H1 (cell line): ENCODE measurements around the gene RAB31. TPM values are rescaled to one million over a fixed set of nuclear protein-coding genes. Genes with fewer than 3 reads are reported as not detected.

Source experiments
- CTCF ChIA-PET: fragments of 300-600 bp; sonication (Branson Sonifier 250); formaldehyde crosslinking; loops from one replicate; lab custom pipeline; 2021; ENCODE audit not compliant: partially characterized antibody; lab: Charles Lee
- POLR2A ChIA-PET: fragments of 300-600 bp; sonication (Branson Sonifier 250); formaldehyde crosslinking; loops from one replicate; lab custom pipeline; 2021; ENCODE audit warnings: inconsistent platforms; ENCODE audit not compliant: partially characterized antibody; lab: Charles Lee
- DNase-seq, 2 experiments: peaks; one replicate each; pipeline versions ENCODE4 v3.0.0 to v3.0.0-alpha.2; 2010 to 2022; ENCODE audit warnings: low spot score in 2 of 2, low read depth in 1 of 2, mixed read lengths in 1 of 2
- FAIRE-seq: peaks from 2 replicates; lab custom pipeline; 2011; peaks lifted over from hg19 to GRCh38; lab: Jason Lieb, UNC
- H2AFZ ChIP-seq: 2 replicates; pipeline ENCODE4 v1.8.1; 2012; ENCODE audit warnings: low read length, inconsistent platforms
- H2AK5ac ChIP-seq: 2 replicates; pipeline ENCODE4 v1.6.1; 2013; ENCODE audit warnings: low read depth, low read length
- H2BK120ac ChIP-seq: replicated peaks from 2 replicates; pipeline ENCODE3; 2013; ENCODE audit warnings: low read depth, low read length, inconsistent platforms
- H2BK12ac ChIP-seq: 2 replicates; pipeline ENCODE4 v1.6.1; 2013; ENCODE audit warnings: low read depth, low read length
- H2BK15ac ChIP-seq: 2 replicates; pipeline ENCODE4 v1.6.1; 2013; ENCODE audit warnings: low read length
- H2BK20ac ChIP-seq: 2 replicates; pipeline ENCODE4 v1.6.1; 2013; ENCODE audit warnings: low read length
- H2BK5ac ChIP-seq: 2 replicates; pipeline ENCODE4 v1.6.1; 2013; ENCODE audit warnings: low read depth, low read length
- H3K14ac ChIP-seq: 2 replicates; pipeline ENCODE4 v1.6.1; 2013; ENCODE audit warnings: inconsistent platforms; ENCODE audit not compliant: insufficient read length
- H3K18ac ChIP-seq: 2 replicates; pipeline ENCODE4 v1.6.1; 2013; ENCODE audit warnings: low read length; ENCODE audit errors: extremely low read depth
- H3K23ac ChIP-seq: 2 replicates; pipeline ENCODE4 v1.6.1; 2013; ENCODE audit warnings: inconsistent platforms; ENCODE audit not compliant: insufficient read length
- H3K23me2 ChIP-seq: 2 replicates; pipeline ENCODE4 v1.6.1; 2013; ENCODE audit warnings: low read depth, low read length
- H3K27ac ChIP-seq: 2 replicates; pipeline ENCODE4 v1.6.1; 2011; ENCODE audit warnings: low read depth, low read length, inconsistent platforms
- H3K27me3 ChIP-seq, 4 experiments: replicated peaks in 1 of 4; 1 replicate in 1 of 4; 2 replicates in 3 of 4; pipeline versions ENCODE4 v1.6.1 to v1.8.1; 2011 to 2013; ENCODE audit warnings: low read length in 3 of 4, mild to moderate bottlenecking in 3 of 4, inconsistent platforms in 2 of 4, mixed read lengths in 2 of 4, moderate library complexity in 1 of 4; ENCODE audit not compliant: control insufficient read depth in 3 of 4, insufficient read depth in 3 of 4; ENCODE audit errors: extremely low read depth in 1 of 4
- H3K36me3 ChIP-seq, 4 experiments: 2 replicates each; pipeline versions ENCODE4 v1.6.1 to v1.8.1; 2011 to 2013; ENCODE audit warnings: mild to moderate bottlenecking in 4 of 4, low read length in 3 of 4, moderate library complexity in 2 of 4, control low read depth in 1 of 4, inconsistent platforms in 1 of 4; ENCODE audit not compliant: insufficient read depth in 4 of 4, control insufficient read depth in 2 of 4
- H3K4ac ChIP-seq: replicated peaks from 2 replicates; pipeline ENCODE3; 2013; ENCODE audit warnings: low read length, low read depth, mixed read lengths, inconsistent platforms; ENCODE audit not compliant: insufficient read length
- H3K4me1 ChIP-seq, 4 experiments: replicated peaks in 1 of 4; 1 replicate in 1 of 4; 2 replicates in 3 of 4; pipeline versions ENCODE4 v1.6.1 to v1.8.1; 2011 to 2013; ENCODE audit warnings: low read length in 3 of 4, inconsistent platforms in 2 of 4, mixed read lengths in 1 of 4; ENCODE audit not compliant: insufficient read depth in 4 of 4, control insufficient read depth in 3 of 4
- H3K4me2 ChIP-seq, 2 experiments: 2 replicates each; pipeline versions ENCODE4 v1.6.1 to v1.8.1; 2011 to 2013; ENCODE audit warnings: low read depth in 2 of 2, low read length in 2 of 2, control low read depth in 1 of 2, inconsistent platforms in 1 of 2, mild to moderate bottlenecking in 1 of 2; ENCODE audit not compliant: insufficient read depth in 1 of 2
- H3K4me3 ChIP-seq, 4 experiments: fragments of 200-600, 300-600 bp in 1 of 4; sonication (generic), shearing (Covaris generic), sonication (Bioruptor Twin) in 1 of 4; 2 replicates each; pipeline versions ENCODE4 v1.5.1 to v1.8.1; 2011 to 2016; ENCODE audit warnings: low read length in 4 of 4, low read depth in 3 of 4, control low read depth in 2 of 4, inconsistent platforms in 2 of 4, mild to moderate bottlenecking in 2 of 4, mixed read lengths in 1 of 4, moderate library complexity in 1 of 4; ENCODE audit not compliant: insufficient read depth in 2 of 4; ENCODE audit errors: extremely low read depth in 1 of 4
- H3K56ac ChIP-seq: replicated peaks from 2 replicates; pipeline ENCODE3; 2013; ENCODE audit warnings: low read depth, mild to moderate bottlenecking, mixed read lengths, low read length, inconsistent platforms; ENCODE audit not compliant: insufficient read length
- H3K79me1 ChIP-seq: 2 replicates; pipeline ENCODE4 v1.6.1; 2013; ENCODE audit warnings: low read depth, low read length, control low read depth
- H3K79me2 ChIP-seq, 2 experiments: 2 replicates each; pipeline versions ENCODE4 v1.6.1 to v1.8.1; 2012 to 2013; ENCODE audit warnings: low read length in 2 of 2, mild to moderate bottlenecking in 2 of 2, inconsistent platforms in 1 of 2; ENCODE audit not compliant: insufficient read depth in 2 of 2, control insufficient read depth in 1 of 2
- H3K9ac ChIP-seq, 4 experiments: replicated peaks in 1 of 4; 1 replicate in 1 of 4; 2 replicates in 3 of 4; pipeline versions ENCODE4 v1.6.1 to v1.8.1; 2011 to 2013; ENCODE audit warnings: low read depth in 3 of 4, low read length in 3 of 4, control low read depth in 2 of 4, mild to moderate bottlenecking in 2 of 4, moderate library complexity in 2 of 4, inconsistent platforms in 1 of 4; ENCODE audit errors: extremely low read depth in 1 of 4
- H3K9me3 ChIP-seq, 2 experiments: 2 replicates each; pipeline versions ENCODE4 v1.6.1 to v1.8.1; 2012 to 2013; ENCODE audit warnings: mild to moderate bottlenecking in 2 of 2, moderate library complexity in 2 of 2, control low read depth in 1 of 2, inconsistent platforms in 1 of 2, low read depth in 1 of 2, low read length in 1 of 2, mixed read lengths in 1 of 2; ENCODE audit not compliant: insufficient read depth in 2 of 2
- H4K20me1 ChIP-seq, 2 experiments: replicated peaks in 1 of 2; 2 replicates each; pipeline versions ENCODE3 to v1.8.1; 2011 to 2013; ENCODE audit warnings: inconsistent platforms in 2 of 2, low read length in 2 of 2, mild to moderate bottlenecking in 1 of 2; ENCODE audit not compliant: insufficient read depth in 2 of 2, control insufficient read depth in 1 of 2
- H4K5ac ChIP-seq: 2 replicates; pipeline ENCODE4 v1.6.1; 2013; ENCODE audit warnings: low read length, low read depth, mixed read lengths, inconsistent platforms; ENCODE audit not compliant: insufficient read length
- H4K8ac ChIP-seq: 2 replicates; pipeline ENCODE4 v1.8.0; 2013; ENCODE audit warnings: mild to moderate bottlenecking, moderate library complexity, low read length, inconsistent platforms; ENCODE audit not compliant: insufficient read depth; ENCODE audit errors: extremely low read depth
- H4K91ac ChIP-seq: replicated peaks from 2 replicates; pipeline ENCODE3; 2013; ENCODE audit warnings: low read length, mixed read lengths, inconsistent platforms; ENCODE audit not compliant: insufficient read length
- BRCA1 ChIP-seq: IDR thresholded peaks from 2 replicates; pipeline ENCODE4 v1.6.1; 2012; ENCODE audit warnings: low read depth, low read length, improper control_type of control experiment
- CREB1 ChIP-seq: IDR thresholded peaks from 2 replicates; pipeline ENCODE4 v1.6.1; 2012; ENCODE audit warnings: inconsistent platforms
- NANOG ChIP-seq: IDR thresholded peaks from 2 replicates; pipeline ENCODE4 v1.6.1; 2011; ENCODE audit warnings: low read length, low read depth, mild to moderate bottlenecking, inconsistent platforms; ENCODE audit not compliant: insufficient read depth, poor library complexity, severe bottlenecking
- SIRT6 ChIP-seq: IDR thresholded peaks from one replicate; pipeline ENCODE4 v1.7.1; 2012; ENCODE audit warnings: low read length, inconsistent platforms
- SP4 ChIP-seq: IDR thresholded peaks from 2 replicates; pipeline ENCODE4 v1.6.1; 2012; ENCODE audit warnings: low read length, inconsistent platforms
- TEAD4 ChIP-seq: IDR thresholded peaks from 2 replicates; pipeline ENCODE4 v1.6.1; 2012; ENCODE audit warnings: low read depth, low read length, inconsistent platforms, mixed read lengths
- WGBS, 2 experiments: shearing (Covaris generic) in 1 of 2; methylation state at CpG; one replicate each; pipeline versions ENCODE4 v1.1.6 to v1.1.7; 2013 to 2015; ENCODE audit warnings: low lambda C conversion rate in 2 of 2, mixed read lengths in 2 of 2, inconsistent platforms in 1 of 2, low coverage in 1 of 2, missing lambda C conversion rate in 1 of 2; ENCODE audit not compliant: insufficient replicate concordance in 2 of 2, insufficient coverage in 1 of 2, insufficient read length in 1 of 2; ENCODE audit errors: extremely low coverage in 1 of 2, missing lambda C conversion rate in 1 of 2; 5-methylcytosine and 5-hydroxymethylcytosine counted together
- polyA plus RNA-seq, 7 experiments: library from polyadenylated mRNA; depleted of rRNA in 3 of 7; stranded (reverse) in 5 of 7; unstranded in 2 of 7; fragments of >200 nt in 5 of 7; fragments of 200-250 nt in 2 of 7; gene quantifications; 1 replicate in 5 of 7; 2 replicates in 1 of 7; 4 replicates in 1 of 7; pipeline versions ENCODE4 v1.2.1 to v1.2.3, GENCODE V29; 2011 to 2013; ENCODE audit warnings: missing spikeins in 2 of 7, mixed read lengths in 2 of 7
- total RNA-seq: library from RNA; stranded (reverse); fragmentation: NEBNext Ultra II Directional; extraction: Animal tissue kit (Norgen Biotek cat#: 25700); gene quantifications from 2 replicates; pipeline ENCODE4 v1.2.1, GENCODE V29; 2021
- TF ChIP-seq, protein P1 (sequence below): IDR thresholded peaks from 2 replicates; pipeline ENCODE4 v1.6.1; 2012; ENCODE audit warnings: inconsistent platforms

Gene RAB31
- total and polyA plus RNA-seq, 2 of the 8 experiments (the other 6 are each of a cell fraction or from before 2014, with no cell fraction given): 15.2 to 40.9 TPM

DNA sequence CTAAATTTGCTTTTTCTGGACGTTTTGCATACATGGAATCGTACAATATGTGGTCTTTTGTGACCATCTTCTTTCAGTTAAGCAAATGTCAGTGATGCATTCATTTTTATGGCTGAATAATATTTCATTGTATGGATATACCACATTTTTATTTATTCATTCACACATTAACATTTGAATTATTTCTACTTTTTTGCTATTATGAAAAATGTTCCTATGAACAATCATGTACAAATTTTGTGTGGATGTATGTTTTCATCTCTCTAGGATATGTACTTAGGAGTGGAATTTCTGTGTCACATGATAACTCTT is 110.3 kb downstream of the RAB31 start:
- no peak overlapping the region for H3K4me3 ChIP-seq
- H3K27me3 ChIP-seq: no peaks in the 10 kb centered on the region
- ChIA-PET CTCF (interaction anchor here (0.9 kb wide), 1 partner anchor 13 kb away, joined by 3 read pairs; no protein-coding TSS in a partner anchor), POLR2A (no interaction called here)
- DNase-seq (no peak), FAIRE-seq (no peak)
- H3K27ac ChIP-seq: no peak overlapping the region
- no peaks in the 10 kb centered on the region for H3K23me2 ChIP-seq
- no peak overlapping the region for H2BK5ac ChIP-seq
- no peak overlapping the region for H4K91ac ChIP-seq
- no peak for TF ChIP-seq BRCA1
- no peak for TF ChIP-seq SIRT6
- TF ChIP-seq TEAD4: no peak
- no peak for TF ChIP-seq SP4
- no peak for TF ChIP-seq NANOG
- no peak for TF ChIP-seq CREB1
- TF ChIP-seq, protein P1, sequence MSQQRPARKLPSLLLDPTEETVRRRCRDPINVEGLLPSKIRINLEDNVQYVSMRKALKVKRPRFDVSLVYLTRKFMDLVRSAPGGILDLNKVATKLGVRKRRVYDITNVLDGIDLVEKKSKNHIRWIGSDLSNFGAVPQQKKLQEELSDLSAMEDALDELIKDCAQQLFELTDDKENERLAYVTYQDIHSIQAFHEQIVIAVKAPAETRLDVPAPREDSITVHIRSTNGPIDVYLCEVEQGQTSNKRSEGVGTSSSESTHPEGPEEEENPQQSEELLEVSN: no peak
- no peak overlapping the region for H4K5ac ChIP-seq
- H3K4ac ChIP-seq: no peak overlapping the region
- H2BK15ac ChIP-seq: no peak overlapping the region
- H3K56ac ChIP-seq: no peak overlapping the region
- no peaks in the 10 kb centered on the region for H3K79me1 ChIP-seq
- H2AK5ac ChIP-seq: no peak overlapping the region
- H3K9me3 ChIP-seq: no peaks in the 10 kb centered on the region
- H2AFZ ChIP-seq: no peak overlapping the region
- H2BK120ac ChIP-seq: no peak overlapping the region
- no peak overlapping the region for H3K4me2 ChIP-seq
- H4K20me1 ChIP-seq: no peaks in the 10 kb centered on the region
- no peak overlapping the region for H2BK12ac ChIP-seq
- H4K8ac ChIP-seq: no peak overlapping the region
- peaks cover 0 to 3% (median 0%) of the 10 kb centered on the region in 4 experiments; a peak in 1 of 8 replicates for H3K36me3 ChIP-seq
- no peak overlapping the region for H3K9ac ChIP-seq
- H3K23ac ChIP-seq: no peak overlapping the region
- H2BK20ac ChIP-seq: no peak overlapping the region
- 87% methylated on average over 2 of the region's 2 CpGs; no CpG with 5 or more reads in 1 of the 2 experiments for WGBS, 2 experiments
- H3K14ac ChIP-seq: no peak overlapping the region
- H3K4me1 ChIP-seq: no peaks in the 10 kb centered on the region
- H3K79me2 ChIP-seq: no peaks in the 10 kb centered on the region
- no peak overlapping the region for H3K18ac ChIP-seq
